ENCODE measurements around the gene CYP4F3. TPM values are rescaled to one million over a fixed set of nuclear protein-coding genes. Genes with fewer than 3 reads are reported as not detected.

CYP4F3 gene
- total and polyA plus RNA-seq, 5 donors from 2014 or later = not detected

DNA sequence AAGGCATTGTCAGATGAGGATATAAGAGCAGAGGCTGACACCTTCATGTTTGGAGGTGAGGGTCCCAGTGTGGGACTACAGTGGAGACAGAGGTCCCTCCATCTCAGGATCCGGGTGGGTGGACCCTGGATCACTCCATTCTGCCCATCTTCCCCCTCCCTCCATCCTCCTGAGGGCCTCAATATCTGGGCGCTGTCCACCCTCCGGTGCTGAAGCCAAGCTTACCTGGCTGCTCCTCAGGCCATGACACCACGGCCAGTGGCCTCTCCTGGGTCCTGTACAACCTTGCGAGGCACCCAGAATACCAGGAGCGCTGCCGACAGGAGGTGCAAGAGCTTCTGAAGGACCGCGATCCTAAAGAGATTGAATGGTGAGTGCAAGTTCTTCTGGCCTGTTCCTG lies 44.1 kb downstream of the CYP4F3 start:
- no peak overlapping the region for H3K4me3 Mint-ChIP-seq
- H3K9me3 Mint-ChIP-seq = peaks cover 0 to 14% (median 7%) of the 10 kb centered on the region in 7 donors
- peaks cover 5% of the 10 kb centered on the region for H3K27me3 ChIP-seq (ENCODE audit: control insufficient read depth, insufficient read depth, low read length)
- H3K27me3 Mint-ChIP-seq = peaks cover 14% of the 10 kb centered on the region
- no peaks in the 10 kb centered on the region for H3K4me1 ChIP-seq (ENCODE audit: control insufficient read depth, insufficient read depth, low read length, poor library complexity, severe bottlenecking)
- H3K4me3 ChIP-seq (ENCODE audit: low read depth, low read length) = no peak overlapping the region
- DNase-seq = no peak
- H3K4me1 Mint-ChIP-seq = no peaks in the 10 kb centered on the region
- H3K27ac Mint-ChIP-seq = no peak overlapping the region
- H3K9me3 ChIP-seq (ENCODE audit: control insufficient read depth in 2 of 2, low read length in 2 of 2) = no peaks in the 10 kb centered on the region
- no peak for ATAC-seq (ENCODE audit: low read depth in 2 of 2)
- H3K36me3 ChIP-seq (ENCODE audit: control insufficient read depth, insufficient read depth, low read length) = no peaks in the 10 kb centered on the region
- no peaks in the 10 kb centered on the region for H3K36me3 Mint-ChIP-seq
- no peak overlapping the region for H3K27ac ChIP-seq (ENCODE audit: insufficient read depth, low read length, poor library complexity, severe bottlenecking)

DNA sequence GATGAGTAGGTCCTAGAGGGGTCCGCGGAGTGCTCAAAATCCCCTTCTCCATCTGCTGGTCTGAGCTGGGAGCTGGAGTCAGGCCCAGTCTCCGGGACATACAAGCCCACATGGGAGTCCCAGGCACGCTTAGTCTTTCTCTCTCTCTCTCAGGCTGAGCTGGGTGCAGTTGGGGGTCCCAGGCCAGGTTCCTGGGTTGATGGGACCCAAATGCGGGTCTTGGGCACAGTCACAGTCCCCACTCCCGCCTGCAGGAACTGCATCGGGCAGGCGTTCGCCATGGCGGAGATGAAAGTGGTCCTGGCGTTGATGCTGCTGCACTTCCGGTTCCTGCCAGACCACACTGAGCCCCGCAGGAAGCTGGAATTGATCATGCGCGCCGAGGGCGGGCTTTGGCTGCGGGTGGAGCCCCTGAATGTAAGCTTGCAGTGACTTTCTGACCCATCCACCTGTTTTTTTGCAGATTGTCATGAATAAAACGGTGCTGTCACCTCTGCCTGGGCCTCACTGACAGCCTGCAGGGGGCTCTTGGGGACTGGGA lies 56.0 kb downstream of the CYP4F3 start:
- no peak overlapping the region for H3K4me3 ChIP-seq (ENCODE audit: low read depth, low read length)
- Mint-ChIP-seq H3K4me1 (peaks cover 0 to 6% (median 0%) of the 10 kb centered on the region in 4 donors), H3K27ac (no peak overlapping the region), H3K36me3 (no peaks in the 10 kb centered on the region), H3K27me3 (peaks cover 19% of the 10 kb centered on the region), H3K4me3 (no peak overlapping the region), H3K9me3 (peaks cover 0 to 5% (median 3%) of the 10 kb centered on the region in 7 donors)
- DNase-seq (no peak), ATAC-seq (ENCODE audit: low read depth in 2 of 2) (no peak)
- H3K27me3 ChIP-seq (ENCODE audit: control insufficient read depth, insufficient read depth, low read length) = peaks cover 7% of the 10 kb centered on the region
- H3K4me1 ChIP-seq (ENCODE audit: control insufficient read depth, insufficient read depth, low read length, poor library complexity, severe bottlenecking) = no peaks in the 10 kb centered on the region
- H3K36me3 ChIP-seq (ENCODE audit: control insufficient read depth, insufficient read depth, low read length) = no peaks in the 10 kb centered on the region
- no peak overlapping the region for H3K27ac ChIP-seq (ENCODE audit: insufficient read depth, low read length, poor library complexity, severe bottlenecking)
- no peaks in the 10 kb centered on the region for H3K9me3 ChIP-seq (ENCODE audit: control insufficient read depth in 2 of 2, low read length in 2 of 2)

DNA sequence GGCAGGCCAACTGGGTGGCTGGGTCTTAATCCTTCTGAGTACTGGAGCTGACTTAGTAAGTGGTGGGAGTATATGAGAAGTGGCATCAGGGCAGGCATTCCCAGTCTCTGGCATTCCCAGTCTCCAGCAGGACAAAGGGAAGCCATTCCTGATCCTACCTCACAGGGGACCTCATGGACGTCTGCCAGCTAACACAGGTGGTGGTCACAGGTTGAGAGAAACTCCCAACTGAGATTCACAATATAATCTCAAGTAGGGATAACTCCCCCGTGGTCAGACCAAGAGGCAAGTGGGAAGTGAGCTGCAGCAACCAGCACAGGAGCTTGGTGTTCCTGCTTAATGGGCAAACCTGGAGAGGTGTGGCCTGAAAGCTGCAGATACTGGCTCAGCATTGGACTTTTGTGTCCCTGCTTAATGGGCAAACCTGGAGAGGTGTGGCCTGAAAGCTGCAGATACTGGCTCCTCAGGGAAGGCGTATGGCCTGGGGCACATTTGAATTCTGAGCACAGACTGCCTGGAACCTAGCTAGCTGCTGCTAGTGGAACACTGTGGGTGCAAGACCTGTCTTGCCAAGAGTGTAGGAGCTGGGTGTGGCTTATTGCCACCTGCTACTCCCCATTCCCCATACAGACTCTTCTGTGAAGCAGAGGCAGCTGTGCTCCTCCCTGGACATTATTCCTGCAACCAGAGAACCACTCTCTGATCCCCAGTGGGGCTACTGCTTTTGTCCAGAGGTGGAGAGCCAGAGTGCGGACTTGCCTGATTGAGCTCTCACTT lies 61.2 kb downstream of the CYP4F3 start:
- Mint-ChIP-seq H3K27me3 (peaks cover 39% of the 10 kb centered on the region), H3K36me3 (no peaks in the 10 kb centered on the region), H3K9me3 (peaks cover 0 to 10% (median 0%) of the 10 kb centered on the region in 7 donors), H3K4me3 (no peak overlapping the region), H3K4me1 (peaks cover 0 to 6% (median 0%) of the 10 kb centered on the region in 4 donors), H3K27ac (no peak overlapping the region)
- DNase-seq (no peak), ATAC-seq (ENCODE audit: low read depth in 2 of 2) (no peak)
- no peaks in the 10 kb centered on the region for H3K36me3 ChIP-seq (ENCODE audit: control insufficient read depth, insufficient read depth, low read length)
- H3K4me1 ChIP-seq (ENCODE audit: control insufficient read depth, insufficient read depth, low read length, poor library complexity, severe bottlenecking) = no peaks in the 10 kb centered on the region
- no peak overlapping the region for H3K4me3 ChIP-seq (ENCODE audit: low read depth, low read length)
- H3K27ac ChIP-seq (ENCODE audit: insufficient read depth, low read length, poor library complexity, severe bottlenecking) = no peak overlapping the region
- H3K27me3 ChIP-seq (ENCODE audit: control insufficient read depth, insufficient read depth, low read length) = peaks cover 14% of the 10 kb centered on the region
- H3K9me3 ChIP-seq (ENCODE audit: control insufficient read depth in 2 of 2, low read length in 2 of 2) = peaks cover 0 to 4% of the 10 kb centered on the region in 2 experiments

DNA sequence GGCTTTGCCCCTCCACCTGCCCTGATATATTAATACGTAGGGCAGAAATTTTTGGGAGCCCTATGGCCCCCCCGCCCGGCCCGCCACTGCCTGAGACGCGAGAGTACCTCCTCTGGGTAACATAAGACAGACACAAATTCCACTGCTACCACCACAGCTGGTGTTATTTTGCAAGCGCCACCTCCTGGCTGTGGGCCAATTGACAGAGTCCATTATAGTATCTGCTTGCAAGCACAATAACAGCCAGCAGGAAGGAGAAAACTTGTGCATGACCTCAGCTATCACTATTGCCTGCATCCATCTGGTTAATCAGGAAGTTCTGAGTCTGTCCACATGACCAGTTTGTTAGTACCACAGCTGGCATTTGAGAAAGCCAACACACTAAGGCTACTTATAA lies 61.8 kb downstream of the CYP4F3 start:
- H3K27me3 Mint-ChIP-seq = peaks cover 40% of the 10 kb centered on the region
- H3K4me1 Mint-ChIP-seq = peaks cover 0 to 6% (median 0%) of the 10 kb centered on the region in 4 donors
- no peaks in the 10 kb centered on the region for H3K36me3 Mint-ChIP-seq
- ATAC-seq (ENCODE audit: low read depth in 2 of 2) = no peak
- peak in 1 of 3 donors; percentile 31 for DNase-seq
- Histone ChIP-seq H3K9me3 (ENCODE audit: control insufficient read depth in 2 of 2, low read length in 2 of 2) (peaks cover 0 to 4% of the 10 kb centered on the region in 2 experiments), H3K27me3 (ENCODE audit: control insufficient read depth, insufficient read depth, low read length) (peaks cover 14% of the 10 kb centered on the region), H3K4me3 (ENCODE audit: low read depth, low read length) (no peak overlapping the region), H3K4me1 (ENCODE audit: control insufficient read depth, insufficient read depth, low read length, poor library complexity, severe bottlenecking) (no peaks in the 10 kb centered on the region), H3K27ac (ENCODE audit: insufficient read depth, low read length, poor library complexity, severe bottlenecking) (no peak overlapping the region), H3K36me3 (ENCODE audit: control insufficient read depth, insufficient read depth, low read length) (no peaks in the 10 kb centered on the region)
- H3K9me3 Mint-ChIP-seq = peaks cover 0 to 9% (median 0%) of the 10 kb centered on the region in 7 donors
- H3K4me3 Mint-ChIP-seq = no peak overlapping the region
- H3K27ac Mint-ChIP-seq = no peak overlapping the region

Other genes starting within 250 kb of the CYP4F3 start
- 142 TPM for gene AKAP8L, start 221.9 kb upstream of the CYP4F3 start, total RNA-seq
- gene AKAP8L, start 221.9 kb upstream of the CYP4F3 start, polyA plus RNA-seq = 10 to 100 TPM; 30.0 to 41.3 (median 35.9) TPM
- 17.6 TPM for gene WIZ, start 190.9 kb upstream of the CYP4F3 start, total RNA-seq
- gene WIZ, start 190.9 kb upstream of the CYP4F3 start, polyA plus RNA-seq = 1 to 10 TPM in 2 of 4 donors, under 1 TPM in 2; 0.25 to 1.5 (median 0.71) TPM
- 122 TPM for gene RASAL3, start 176.4 kb upstream of the CYP4F3 start, total RNA-seq
- 10 to 100 TPM; 25.3 to 64.3 (median 35.6) TPM for gene RASAL3, start 176.4 kb upstream of the CYP4F3 start, polyA plus RNA-seq
- gene PGLYRP2, start 161.4 kb upstream of the CYP4F3 start, total RNA-seq = not detected
- under 1 TPM in 2 of 4 donors, not detected in 2; 0.10 to 0.12 TPM for gene PGLYRP2, start 161.4 kb upstream of the CYP4F3 start, polyA plus RNA-seq
- not detected for gene CYP4F22, start 132.4 kb upstream of the CYP4F3 start, total RNA-seq
- under 1 TPM in 3 of 4 donors, not detected in 1; 0.06 to 0.54 (median 0.21) TPM for gene CYP4F22, start 132.4 kb upstream of the CYP4F3 start, polyA plus RNA-seq
- not detected for gene CYP4F8, start 25.7 kb upstream of the CYP4F3 start, total RNA-seq
- not detected for gene CYP4F8, start 25.7 kb upstream of the CYP4F3 start, polyA plus RNA-seq
- not detected for gene CYP4F12, start 32.2 kb downstream of the CYP4F3 start, total RNA-seq
- under 1 TPM in 1 of 4 donors, not detected in 3; 0.31 TPM for gene CYP4F12, start 32.2 kb downstream of the CYP4F3 start, polyA plus RNA-seq
- not detected for gene OR10H2, start 87.1 kb downstream of the CYP4F3 start, total RNA-seq
- gene OR10H2, start 87.1 kb downstream of the CYP4F3 start, polyA plus RNA-seq = not detected
- gene OR10H3, start 97.1 kb downstream of the CYP4F3 start, total RNA-seq = not detected
- not detected for gene OR10H3, start 97.1 kb downstream of the CYP4F3 start, polyA plus RNA-seq
- not detected for gene OR10H5, start 146.8 kb downstream of the CYP4F3 start, total RNA-seq
- not detected for gene OR10H5, start 146.8 kb downstream of the CYP4F3 start, polyA plus RNA-seq
- not detected for gene OR10H1, start 174.8 kb downstream of the CYP4F3 start, total RNA-seq
- not detected for gene OR10H1, start 174.8 kb downstream of the CYP4F3 start, polyA plus RNA-seq

All from CD4-positive, CD25-positive, alpha-beta regulatory T cell (primary cell).